Subcutaneous adipose tissue (tissue), 4 donors: ENCODE results near the gene S100A1. TPM values are rescaled to one million over a fixed set of nuclear protein-coding genes. Genes with fewer than 3 reads are reported as not detected.

Experiments
- CTCF ChIP-seq: fragments of 450-650 bp; IDR thresholded peaks from one replicate; pipeline ENCODE4 v1.5.1; 2016; ENCODE audit warnings: low read depth, mild to moderate bottlenecking, control low read depth, antibody characterized with exemption, moderate library complexity
- total RNA-seq, 4 donors: library from RNA; depleted of rRNA; stranded (reverse); fragments of >200 nt; gene quantifications; one replicate each; pipeline ENCODE4 v1.1.0, GENCODE V29; 2016

The S100A1 gene
- total RNA-seq, 4 donors from 2014 or later: 0.66 to 132 (median 17.2) TPM

GRCh38 chr1:153633161-153633753 is 5.0 kb downstream of the S100A1 start:
- no peak for TF ChIP-seq CTCF

- no peak for TF ChIP-seq CTCF
Observed at GRCh38 chr1:153633754-153634665, 5.8 kb downstream of the S100A1 start, which contains the start of gene CHTOP. Gene CHTOP (plus strand): TSS chr1:153634066. CDS start chr1:153636589, 2,523 bp downstream.

- no peak for TF ChIP-seq CTCF
Observed at GRCh38 chr1:153635872-153636271, 7.6 kb downstream of the S100A1 start.

- TF ChIP-seq CTCF: no peak
Observed at GRCh38 chr1:153636312-153636711, 8.1 kb downstream of the S100A1 start.

- TF ChIP-seq CTCF: no peak
Observed at GRCh38 chr1:153638261-153638660, 10.0 kb downstream of the S100A1 start.

- no peak for TF ChIP-seq CTCF
Observed at GRCh38 chr1:153639280-153639679, 11.0 kb downstream of the S100A1 start.

GRCh38 chr1:153640861-153641260 is 12.6 kb downstream of the S100A1 start:
- no peak for TF ChIP-seq CTCF
